HG03571 (cell line): ENCODE measurements around the gene MBTPS1.

Source experiments
- ATAC-seq: cut with Tn5 transposase; IDR thresholded peaks from one replicate; pipeline ENCODE4 v1.9.1; 2021; ENCODE audit not compliant: unreplicated experiment

MBTPS1 gene

GRCh38 chr16:84014570-84015327 lies 102.0 kb downstream of the MBTPS1 start:
- ATAC-seq, result no peak

GRCh38 chr16:84013787-84014569 lies 102.8 kb downstream of the MBTPS1 start:
- ATAC-seq, result peak; percentile 76

GRCh38 chr16:84009282-84009681 lies 107.5 kb downstream of the MBTPS1 start:
- no peak for ATAC-seq

GRCh38 chr16:84007965-84008364 lies 108.8 kb downstream of the MBTPS1 start:
- no peak for ATAC-seq

GRCh38 chr16:84007520-84007919 lies 109.2 kb downstream of the MBTPS1 start:
- ATAC-seq, result no peak

- no peak for ATAC-seq
Measured at GRCh38 chr16:84005391-84005790, 111.4 kb downstream of the MBTPS1 start.

- no peak for ATAC-seq
Measured at GRCh38 chr16:84004442-84004841, 112.3 kb downstream of the MBTPS1 start.
